Thyroid gland (tissue), 4 donors: ENCODE measurements around the gene WIPF1. TPM values are rescaled to one million over a fixed set of nuclear protein-coding genes. Genes with fewer than 3 reads are reported as not detected.
A peak's percentile ranks its signal among the peaks of the same experiment; 100 is the strongest.

Experiments
- DNase-seq, 2 donors: peaks; one replicate each; pipeline ENCODE4 v3.0.0-alpha.2; 2019
- H3K27ac ChIP-seq, 3 donors: fragments of 200-600 bp; sonication (generic); 1 replicate in 2 of 3; 2 replicates in 1 of 3; pipeline ENCODE4 v1.5.1; 2016 to 2019; ENCODE audit warnings: mild to moderate bottlenecking in 1 of 3, moderate library complexity in 1 of 3
- H3K27me3 ChIP-seq: fragments of 200-600 bp; sonication (generic); one replicate; pipeline ENCODE4 v1.5.1; 2019
- H3K36me3 ChIP-seq, 2 donors: fragments of 200-600 bp; sonication (generic); one replicate each; pipeline ENCODE4 v1.5.1; 2016 to 2019
- H3K4me1 ChIP-seq, 2 donors: fragments of 200-600 bp; sonication (generic); one replicate each; pipeline ENCODE4 v1.5.1; 2017 to 2019
- H3K4me3 ChIP-seq, 3 donors: fragments of 200-600 bp; sonication (generic); replicated peaks in 1 of 3; 1 replicate in 2 of 3; 2 replicates in 1 of 3; pipeline ENCODE4 v1.5.1; 2016; ENCODE audit warnings: mild to moderate bottlenecking in 1 of 3
- H3K9me3 ChIP-seq: fragments of 200-600 bp; sonication (generic); one replicate; pipeline ENCODE4 v1.5.1; 2017
- CTCF ChIP-seq, 6 experiments: fragments of 200-600 bp in 3 of 6; fragments of 450-650 bp in 3 of 6; sonication (generic) in 3 of 6; IDR thresholded peaks; one replicate each; pipeline ENCODE4 v1.5.1; 2016 to 2019; ENCODE audit warnings: antibody characterized with exemption in 6 of 6, mild to moderate bottlenecking in 2 of 6, inconsistent platforms in 1 of 6, moderate library complexity in 1 of 6
- POLR2A ChIP-seq, 2 donors: fragments of 450-650 bp; IDR thresholded peaks; one replicate each; pipeline ENCODE4 v1.6.1; 2017; ENCODE audit warnings: antibody characterized with exemption in 2 of 2, mild to moderate bottlenecking in 2 of 2, moderate library complexity in 1 of 2
- WGBS, 2 donors: methylation state at CpG; one replicate each; pipeline ENCODE4 v1.1.5; 2017; 5-methylcytosine and 5-hydroxymethylcytosine counted together
- intact Hi-C: fragments of 100-400 bp; cut with DNase I; formaldehyde crosslinking; loops from one replicate; pipeline ENCODE4 v1.15.1; 2023
- total RNA-seq, 4 donors: library from RNA; depleted of rRNA; stranded (reverse); fragments of >200 nt; gene quantifications; one replicate each; pipeline ENCODE4 v1.2.3, GENCODE V29; 2016

The WIPF1 gene
- total RNA-seq, 4 donors from 2014 or later, result 15.2 to 32.7 (median 21.3) TPM

DNA sequence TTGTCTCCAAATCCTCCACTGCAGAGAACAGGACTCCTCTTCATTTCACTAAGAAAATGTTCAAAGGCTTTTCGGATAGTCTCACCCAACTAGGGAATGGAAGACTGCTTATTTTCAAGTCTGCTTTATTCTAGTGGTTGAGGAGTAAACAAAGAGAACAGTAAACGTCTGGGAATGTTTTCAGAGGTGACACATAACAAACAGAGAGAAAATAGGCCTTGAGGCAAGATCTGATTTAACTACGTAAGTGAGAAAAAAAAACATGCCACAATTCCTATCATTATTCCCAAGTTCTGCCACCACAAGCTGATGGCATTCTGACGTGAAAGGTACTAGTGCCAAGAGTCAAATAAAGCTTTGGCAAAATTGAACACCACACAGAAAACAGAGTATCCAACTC is 16.7 kb upstream of the WIPF1 start:
- WGBS, 2 donors, result 81 to 92% methylated on average over 4 of the region's 4 CpGs
- Histone ChIP-seq H3K4me1 (peaks cover 8 to 37% of the 10 kb centered on the region in 2 donors), H3K36me3 (no peaks in the 10 kb centered on the region), H3K27ac (no peak overlapping the region), H3K9me3 (no peaks in the 10 kb centered on the region), H3K4me3 (no peak overlapping the region), H3K27me3 (no peaks in the 10 kb centered on the region)
- no peak for DNase-seq
- TF ChIP-seq POLR2A (IDR thresholded peaks at IDR 0.05) (no peak), CTCF (IDR thresholded peaks at IDR 0.05) (no peak)
- intact Hi-C loops, result no loop called here

DNA sequence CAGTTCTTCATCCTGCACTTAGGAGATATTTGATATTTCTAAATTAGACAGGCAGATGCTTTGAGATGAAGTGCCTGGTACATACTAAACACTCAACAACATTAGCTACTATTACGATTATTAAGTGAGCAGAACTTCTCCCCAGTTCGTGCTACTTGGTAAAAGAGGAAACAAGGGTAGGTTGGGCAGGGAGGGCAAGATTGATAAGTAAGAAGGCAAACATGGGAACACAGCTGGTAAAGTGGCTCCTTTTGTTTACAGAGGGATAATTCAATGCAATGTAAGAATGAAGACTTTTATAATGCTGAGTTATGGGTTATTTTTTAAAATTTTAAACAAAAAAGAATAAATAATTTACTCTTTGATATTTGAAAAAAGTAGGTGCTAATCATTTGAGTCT is 15.9 kb upstream of the WIPF1 start:
- Histone ChIP-seq H3K27me3 (no peaks in the 10 kb centered on the region), H3K4me1 (peaks cover 9 to 40% of the 10 kb centered on the region in 2 donors), H3K27ac (no peak overlapping the region), H3K4me3 (no peak overlapping the region), H3K36me3 (no peaks in the 10 kb centered on the region), H3K9me3 (no peaks in the 10 kb centered on the region)
- WGBS, 2 donors, result 93 to 94% methylated on average over 2 of the region's 2 CpGs
- intact Hi-C loops, result no loop called here
- no peak for TF ChIP-seq POLR2A (IDR thresholded peaks at IDR 0.05)
- TF ChIP-seq CTCF (IDR thresholded peaks at IDR 0.05), result no peak
- no peak for DNase-seq

GRCh38 chr2:174612970-174613369 is 15.4 kb upstream of the WIPF1 start:
- Histone ChIP-seq H3K27me3 (no peaks in the 10 kb centered on the region), H3K27ac (no peak overlapping the region), H3K9me3 (no peaks in the 10 kb centered on the region), H3K4me3 (no peak overlapping the region), H3K4me1 (peaks cover 15 to 44% of the 10 kb centered on the region in 2 donors), H3K36me3 (no peaks in the 10 kb centered on the region)
- TF ChIP-seq POLR2A (IDR thresholded peaks at IDR 0.05) (no peak), CTCF (IDR thresholded peaks at IDR 0.05) (no peak)
- intact Hi-C loops, result no loop called here
- no peak for DNase-seq
- WGBS, 2 donors, result 0% methylated on average over 1 of the region's 1 CpG

GRCh38 chr2:174611854-174612253 is 14.2 kb upstream of the WIPF1 start:
- H3K4me1 ChIP-seq, result peaks cover 18 to 43% of the 10 kb centered on the region in 2 donors
- peak in 1 of 2 donors; percentile 38 for DNase-seq
- H3K9me3 ChIP-seq, result no peaks in the 10 kb centered on the region
- no peak overlapping the region for H3K27ac ChIP-seq
- TF ChIP-seq CTCF (IDR thresholded peaks at IDR 0.05) (no peak), POLR2A (IDR thresholded peaks at IDR 0.05) (no peak)
- H3K36me3 ChIP-seq, result no peaks in the 10 kb centered on the region
- WGBS, 2 donors, result 40 to 51% methylated on average over 3 of the region's 3 CpGs
- intact Hi-C loops, result no loop called here
- H3K27me3 ChIP-seq, result no peaks in the 10 kb centered on the region
- H3K4me3 ChIP-seq, result no peak overlapping the region

- H3K9me3 ChIP-seq, result no peaks in the 10 kb centered on the region
- H3K4me1 ChIP-seq, result peaks cover 27 to 51% of the 10 kb centered on the region in 2 donors
- no peaks in the 10 kb centered on the region for H3K36me3 ChIP-seq
- no peaks in the 10 kb centered on the region for H3K27me3 ChIP-seq
- TF ChIP-seq CTCF (IDR thresholded peaks at IDR 0.05) (no peak), POLR2A (IDR thresholded peaks at IDR 0.05) (no peak)
- H3K27ac ChIP-seq, result no peak overlapping the region
- DNase-seq, result no peak
- no peak overlapping the region for H3K4me3 ChIP-seq
- 88 to 92% methylated on average over 4 of the region's 4 CpGs for WGBS, 2 donors
- intact Hi-C loops, result no loop called here
Measured at GRCh38 chr2:174611006-174611405, 13.4 kb upstream of the WIPF1 start.
